ENCODE results near the gene ZNF865. TPM values are rescaled to one million over a fixed set of nuclear protein-coding genes. Genes with fewer than 3 reads are reported as not detected.

The ZNF865 gene
- total RNA-seq, 2 experiments from 2014 or later, result 14.2 TPM

GRCh38 chr19:55614711-55615542, 9.5 kb downstream of the ZNF865 start:
- H3K36me3 Mint-ChIP-seq (ENCODE audit: low read depth), result peaks cover 22% of the 10 kb centered on the region
- H3K4me1 Mint-ChIP-seq, result peaks cover 12% of the 10 kb centered on the region
- H3K4me3 Mint-ChIP-seq, result no peak overlapping the region
- POLR2A ChIA-PET, result no interaction called here
- DNase-seq, result no peak
- H3K27me3 Mint-ChIP-seq, result no peaks in the 10 kb centered on the region
- H3K9me3 Mint-ChIP-seq, result no peaks in the 10 kb centered on the region
- CTCF ChIA-PET, result interaction anchor here (1.0 kb wide), 1 partner anchor 8 kb away, joined by 3 read pairs; no protein-coding TSS in a partner anchor
- H3K27ac Mint-ChIP-seq, result no peak overlapping the region

- H3K27me3 Mint-ChIP-seq, result no peaks in the 10 kb centered on the region
- ChIA-PET CTCF (interaction anchor here (0.7 to 1.0 kb wide), 2 partner anchors 9 to 162 kb away, joined by 3 read pairs; no protein-coding TSS in a partner anchor), POLR2A (no interaction called here)
- no peak overlapping the region for H3K4me3 Mint-ChIP-seq
- H3K4me1 Mint-ChIP-seq, result peaks cover 16% of the 10 kb centered on the region
- no peak overlapping the region for H3K27ac Mint-ChIP-seq
- DNase-seq, result no peak
- no peaks in the 10 kb centered on the region for H3K9me3 Mint-ChIP-seq
- H3K36me3 Mint-ChIP-seq (ENCODE audit: low read depth), result peaks cover 26% of the 10 kb centered on the region
Measured at GRCh38 chr19:55615543-55616394, 10.3 kb downstream of the ZNF865 start.

DNA sequence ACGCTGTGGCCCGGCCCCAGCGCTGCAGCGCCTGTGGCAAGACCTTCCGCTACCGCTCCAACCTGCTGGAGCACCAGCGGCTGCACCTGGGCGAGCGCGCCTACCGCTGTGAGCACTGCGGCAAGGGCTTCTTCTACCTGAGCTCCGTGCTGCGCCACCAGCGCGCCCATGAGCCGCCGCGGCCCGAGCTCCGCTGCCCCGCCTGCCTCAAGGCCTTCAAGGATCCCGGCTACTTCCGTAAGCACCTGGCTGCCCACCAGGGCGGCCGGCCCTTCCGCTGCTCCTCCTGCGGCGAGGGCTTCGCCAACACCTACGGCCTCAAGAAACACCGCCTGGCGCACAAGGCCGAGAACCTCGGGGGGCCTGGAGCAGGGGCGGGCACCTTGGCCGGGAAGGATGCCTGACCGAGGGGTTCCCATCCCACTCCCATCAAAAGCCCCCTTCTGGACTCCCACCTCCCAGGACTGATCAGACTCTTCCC, 11.0 kb downstream of the ZNF865 start:
- ChIA-PET CTCF (interaction anchor here (0.7 kb wide), 1 partner anchor 163 kb away, joined by 3 read pairs; no protein-coding TSS in a partner anchor), POLR2A (no interaction called here)
- peaks cover 26% of the 10 kb centered on the region for H3K36me3 Mint-ChIP-seq (ENCODE audit: low read depth)
- H3K4me1 Mint-ChIP-seq, result peaks cover 18% of the 10 kb centered on the region
- no peak for DNase-seq
- H3K4me3 Mint-ChIP-seq, result no peak overlapping the region
- no peaks in the 10 kb centered on the region for H3K9me3 Mint-ChIP-seq
- H3K27ac Mint-ChIP-seq, result no peak overlapping the region
- H3K27me3 Mint-ChIP-seq, result no peaks in the 10 kb centered on the region

DNA sequence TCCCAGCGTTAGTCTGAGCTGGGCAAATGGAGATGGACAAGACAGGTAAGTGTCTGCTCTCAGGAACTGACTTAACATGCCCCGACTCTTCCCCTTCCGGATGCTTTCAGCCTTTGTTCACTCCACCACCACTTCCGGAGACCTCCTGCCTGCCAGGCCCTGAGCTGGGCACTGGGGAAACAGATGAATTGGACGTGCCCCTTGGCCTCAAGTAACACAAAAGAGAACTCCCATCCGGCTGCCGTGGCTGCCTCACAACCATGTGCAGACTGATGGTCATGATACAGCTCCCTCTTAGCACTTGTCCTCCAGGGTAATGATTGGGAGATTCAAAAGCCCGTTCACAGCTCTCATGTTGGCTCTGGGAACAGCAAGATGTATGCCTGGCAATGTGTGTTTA, 12.0 kb downstream of the ZNF865 start:
- H3K4me1 Mint-ChIP-seq, result peaks cover 17% of the 10 kb centered on the region
- DNase-seq, result no peak
- no peak overlapping the region for H3K4me3 Mint-ChIP-seq
- peaks cover 26% of the 10 kb centered on the region for H3K36me3 Mint-ChIP-seq (ENCODE audit: low read depth)
- POLR2A ChIA-PET, result no interaction called here
- no peaks in the 10 kb centered on the region for H3K27me3 Mint-ChIP-seq
- no peaks in the 10 kb centered on the region for H3K9me3 Mint-ChIP-seq
- peak overlapping the region; percentile 36 for H3K27ac Mint-ChIP-seq
- CTCF ChIA-PET, result interaction anchor here (0.7 to 4.8 kb wide), 3 partner anchors 11 to 98 kb away, joined by 3 to 30 read pairs (median 4); partner anchors contain the start of gene ZNF865

DNA sequence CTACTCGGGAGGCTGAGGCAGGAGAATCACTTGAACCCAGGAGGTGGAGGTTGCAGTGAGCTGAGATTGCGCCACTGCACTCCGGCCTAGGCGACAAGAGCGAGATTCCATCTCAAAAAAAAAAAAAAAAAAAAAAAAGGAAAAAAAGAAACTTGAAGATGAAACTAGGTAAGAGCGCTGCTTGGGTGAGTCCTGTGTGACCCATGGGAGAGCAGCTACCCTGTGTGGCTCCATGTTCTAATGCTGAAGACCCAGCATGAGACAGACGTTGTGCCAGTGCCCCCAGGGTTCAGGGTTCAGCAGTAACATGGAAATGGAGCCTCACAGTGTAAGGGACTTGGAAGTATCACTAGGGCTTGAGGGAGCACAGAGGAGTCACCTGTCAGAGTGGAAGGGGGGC, 13.0 kb downstream of the ZNF865 start:
- H3K4me1 Mint-ChIP-seq, result peaks cover 20% of the 10 kb centered on the region
- no peak for DNase-seq
- no peak overlapping the region for H3K4me3 Mint-ChIP-seq
- no peak overlapping the region for H3K27ac Mint-ChIP-seq
- no peaks in the 10 kb centered on the region for H3K27me3 Mint-ChIP-seq
- ChIA-PET CTCF (interaction anchor here (1.2 to 4.8 kb wide), 2 partner anchors 12 to 99 kb away, joined by 4 to 30 read pairs; partner anchors contain the start of gene ZNF865), POLR2A (no interaction called here)
- peaks cover 19% of the 10 kb centered on the region for H3K36me3 Mint-ChIP-seq (ENCODE audit: low read depth)
- no peaks in the 10 kb centered on the region for H3K9me3 Mint-ChIP-seq

DNA sequence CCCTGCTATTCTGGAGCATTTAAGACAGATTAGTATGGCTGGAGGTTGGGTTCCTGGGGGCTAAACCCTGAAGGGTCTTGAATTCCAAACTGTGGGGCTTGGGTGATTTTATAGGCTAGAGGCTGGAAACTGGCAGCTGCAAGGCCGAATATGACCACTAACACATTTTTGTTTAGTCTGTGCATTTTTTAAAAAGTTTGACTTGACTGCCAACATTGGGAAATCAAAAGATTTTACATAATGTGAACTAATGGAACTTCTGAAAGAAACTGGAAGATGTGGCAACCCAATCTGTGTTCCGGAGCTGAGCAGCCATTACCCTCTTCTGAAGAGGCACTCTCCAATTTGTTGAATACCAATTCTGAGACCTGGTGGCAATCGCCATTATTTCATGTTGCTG, 13.8 kb downstream of the ZNF865 start:
- no peaks in the 10 kb centered on the region for H3K27me3 Mint-ChIP-seq
- no peak overlapping the region for H3K27ac Mint-ChIP-seq
- peaks cover 3% of the 10 kb centered on the region for H3K9me3 Mint-ChIP-seq
- ChIA-PET CTCF (interaction anchor here (4.8 kb wide), 1 partner anchor 13 kb away, joined by 30 read pairs; the partner anchor contains the start of gene ZNF865), POLR2A (no interaction called here)
- H3K4me3 Mint-ChIP-seq, result no peak overlapping the region
- peaks cover 21% of the 10 kb centered on the region for H3K36me3 Mint-ChIP-seq (ENCODE audit: low read depth)
- no peak for DNase-seq
- peaks cover 26% of the 10 kb centered on the region for H3K4me1 Mint-ChIP-seq

- H3K27ac Mint-ChIP-seq, result no peak overlapping the region
- H3K27me3 Mint-ChIP-seq, result no peaks in the 10 kb centered on the region
- peaks cover 19% of the 10 kb centered on the region for H3K36me3 Mint-ChIP-seq (ENCODE audit: low read depth)
- H3K4me3 Mint-ChIP-seq, result no peak overlapping the region
- CTCF ChIA-PET, result interaction anchor here (0.9 to 4.8 kb wide), 3 partner anchors 11 to 117 kb away, joined by 3 to 30 read pairs (median 3); partner anchors contain the start of gene ZNF865
- peaks cover 3% of the 10 kb centered on the region for H3K9me3 Mint-ChIP-seq
- DNase-seq, result no peak
- H3K4me1 Mint-ChIP-seq, result peaks cover 35% of the 10 kb centered on the region
- POLR2A ChIA-PET, result interaction anchor here (0.6 kb wide), 1 partner anchor 117 kb away, joined by 3 read pairs; no protein-coding TSS in a partner anchor
Measured at GRCh38 chr19:55620410-55621204, 15.2 kb downstream of the ZNF865 start.

- peaks cover 40% of the 10 kb centered on the region for H3K4me1 Mint-ChIP-seq
- no peak for DNase-seq
- POLR2A ChIA-PET, result interaction anchor here (0.6 kb wide), 1 partner anchor 117 kb away, joined by 3 read pairs; no protein-coding TSS in a partner anchor
- H3K4me3 Mint-ChIP-seq, result no peak overlapping the region
- H3K36me3 Mint-ChIP-seq (ENCODE audit: low read depth), result peaks cover 19% of the 10 kb centered on the region
- H3K27ac Mint-ChIP-seq, result no peak overlapping the region
- H3K27me3 Mint-ChIP-seq, result no peaks in the 10 kb centered on the region
- peaks cover 3% of the 10 kb centered on the region for H3K9me3 Mint-ChIP-seq
- CTCF ChIA-PET, result interaction anchor here (0.9 to 4.8 kb wide), 3 partner anchors 10 to 117 kb away, joined by 3 to 30 read pairs (median 3); partner anchors contain the start of gene ZNF865
Measured at GRCh38 chr19:55621205-55621672, 15.8 kb downstream of the ZNF865 start.

DNA sequence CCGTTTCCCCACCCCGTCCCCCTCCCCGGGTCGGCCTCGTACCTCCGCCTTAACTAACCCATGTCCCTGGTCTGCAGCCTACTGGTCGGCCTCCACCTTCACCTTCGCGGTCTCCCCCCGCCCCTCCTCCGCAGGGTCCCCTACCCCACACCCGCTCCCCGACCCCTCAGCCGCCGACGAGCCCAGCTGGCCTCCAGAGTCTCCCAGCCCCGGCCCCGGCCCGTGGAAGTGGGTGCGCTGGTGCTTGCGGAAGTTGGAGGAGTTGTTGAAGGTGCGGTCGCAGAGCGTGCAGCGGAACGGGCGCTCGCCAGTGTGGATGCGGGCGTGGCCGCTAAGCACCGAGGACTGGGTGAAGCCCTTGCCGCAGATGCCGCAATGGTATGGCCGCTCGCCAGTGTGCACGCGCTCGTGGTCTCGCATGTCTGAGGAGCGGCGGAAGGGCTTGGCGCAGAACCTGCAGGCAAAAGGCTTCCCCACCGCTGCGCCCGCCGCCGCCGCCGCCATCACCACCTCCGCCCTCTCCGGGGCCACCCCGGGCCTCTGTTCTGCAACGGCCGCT, 16.3 kb downstream of the ZNF865 start:
- no peak overlapping the region for H3K27ac Mint-ChIP-seq
- H3K4me3 Mint-ChIP-seq, result no peak overlapping the region
- peaks cover 45% of the 10 kb centered on the region for H3K4me1 Mint-ChIP-seq
- no peak for DNase-seq
- H3K9me3 Mint-ChIP-seq, result peaks cover 3% of the 10 kb centered on the region
- H3K27me3 Mint-ChIP-seq, result peaks cover under 1% of the 10 kb centered on the region
- CTCF ChIA-PET, result interaction anchor here (1.7 to 4.8 kb wide), 2 partner anchors 15 to 16 kb away, joined by 6 to 30 read pairs; partner anchors contain the start of gene ZNF865
- POLR2A ChIA-PET, result no interaction called here
- peaks cover 16% of the 10 kb centered on the region for H3K36me3 Mint-ChIP-seq (ENCODE audit: low read depth)

DNA sequence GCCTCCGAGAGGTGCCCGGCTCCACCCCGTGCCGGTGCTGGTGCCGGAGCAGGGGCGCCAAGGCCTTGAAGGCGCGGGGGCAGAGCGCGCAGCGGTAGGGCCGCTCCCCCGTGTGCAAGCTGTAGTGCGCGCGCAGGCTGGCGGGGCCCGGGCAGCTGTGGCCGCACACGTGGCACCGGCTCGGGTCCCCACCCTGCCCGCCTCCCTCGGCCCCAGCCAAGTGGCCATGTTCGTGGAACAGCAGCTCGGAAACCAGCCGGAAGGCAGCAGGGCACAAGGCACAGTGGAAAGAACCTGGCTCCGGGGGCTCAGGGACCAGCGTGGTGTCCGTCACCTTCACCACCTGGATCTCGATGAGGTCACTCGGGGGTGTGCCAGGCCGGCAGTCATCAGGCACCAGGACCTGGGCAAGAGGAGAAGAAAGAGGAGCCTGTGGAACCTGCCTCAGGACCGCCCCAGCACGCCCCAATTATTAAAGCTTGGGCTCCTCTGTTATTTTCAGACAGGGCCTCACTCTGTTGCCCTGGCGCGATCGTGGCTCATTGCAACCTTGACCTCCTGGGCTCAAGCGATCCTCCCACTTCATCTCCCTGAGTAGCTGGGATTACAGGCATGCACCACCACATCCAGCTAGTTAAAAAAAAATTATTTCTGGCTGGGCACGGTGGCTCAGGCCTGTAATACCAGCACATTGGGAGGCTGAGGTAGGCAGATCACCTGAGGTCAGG, 17.0 kb downstream of the ZNF865 start:
- CTCF ChIA-PET, result interaction anchor here (0.6 to 1.7 kb wide), 3 partner anchors 16 to 369 kb away, joined by 3 to 6 read pairs (median 5); partner anchors contain the start of genes FIZ1 and ZNF865

DNA sequence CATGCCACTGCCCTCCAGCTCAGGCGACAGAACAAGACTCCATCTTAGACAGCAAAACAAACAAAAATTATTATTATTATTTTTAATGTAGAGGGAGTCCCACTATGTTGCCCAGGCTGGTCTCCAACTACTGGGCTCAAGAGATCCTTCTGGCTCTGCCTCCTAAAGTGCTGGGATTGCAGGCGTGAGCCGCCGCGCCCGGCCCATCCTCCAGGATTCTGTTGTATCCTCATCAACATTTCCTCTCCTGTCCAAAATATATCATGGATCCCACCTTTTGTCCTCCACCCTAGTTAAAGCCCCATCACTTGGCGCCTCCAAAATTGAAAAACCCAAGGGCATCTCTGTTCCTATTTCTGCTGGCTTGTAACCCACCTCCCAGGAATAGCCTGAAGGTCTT, 17.7 kb downstream of the ZNF865 start:
- no peak for DNase-seq
- peaks cover 3% of the 10 kb centered on the region for H3K9me3 Mint-ChIP-seq
- ChIA-PET POLR2A (no interaction called here), CTCF (interaction anchor here (0.6 to 4.7 kb wide), 5 partner anchors 11 to 370 kb away, joined by 3 to 19 read pairs (median 6); partner anchors contain the start of genes FIZ1 and ZNF865)
- H3K27ac Mint-ChIP-seq, result no peak overlapping the region
- H3K36me3 Mint-ChIP-seq (ENCODE audit: low read depth), result peaks cover 8% of the 10 kb centered on the region
- peaks cover 8% of the 10 kb centered on the region for H3K27me3 Mint-ChIP-seq
- H3K4me3 Mint-ChIP-seq, result no peak overlapping the region
- H3K4me1 Mint-ChIP-seq, result peaks cover 57% of the 10 kb centered on the region

More for the DNA sequence above, 17.0 kb downstream of the ZNF865 start:
- Mint-ChIP-seq H3K27me3 (peaks cover 3% of the 10 kb centered on the region), H3K4me3 (no peak overlapping the region), H3K36me3 (ENCODE audit: low read depth) (peaks cover 12% of the 10 kb centered on the region), H3K27ac (no peak overlapping the region), H3K4me1 (peaks cover 52% of the 10 kb centered on the region), H3K9me3 (peaks cover 3% of the 10 kb centered on the region)
- POLR2A ChIA-PET, result no interaction called here
- DNase-seq, result no peak

All from activated CD4-positive, alpha-beta T cell treated with anti-CD3 and anti-CD28 coated beads, Interleukin-2, amount 10 ng/mL, durations not matched to agents 7 days and 5 days (primary cell).